Spleen (tissue), 11 donors: Measurements from ENCODE around the gene ZNF766. TPM values are rescaled to one million over a fixed set of nuclear protein-coding genes. Genes with fewer than 3 reads are reported as not detected.
A peak's percentile ranks its signal among the peaks of the same experiment; 100 is the strongest.

Experiments
- DNase-seq: peaks from one replicate; pipeline ENCODE4 v3.0.0-alpha.2; 2020
- H3K27ac ChIP-seq, 8 donors: fragments of 200-600 bp; sonication (generic) in 7 of 8; 1 replicate in 4 of 8; 2 replicates in 4 of 8; pipeline versions ENCODE4 v1.5.0 to v1.8.0; 2016 to 2021; ENCODE audit warnings: inconsistent platforms in 4 of 8, mild to moderate bottlenecking in 4 of 8, moderate library complexity in 1 of 8
- H3K27me3 ChIP-seq, 7 donors: fragments of 200-600 bp; sonication (generic) in 6 of 7; replicated peaks in 1 of 7; 1 replicate in 4 of 7; 2 replicates in 3 of 7; pipeline versions ENCODE4 v1.5.0 to v1.8.0; 2016 to 2021; ENCODE audit warnings: inconsistent platforms in 3 of 7, mild to moderate bottlenecking in 1 of 7
- H3K36me3 ChIP-seq, 6 donors: fragments of 200-600 bp; sonication (generic) in 5 of 6; 1 replicate in 4 of 6; 2 replicates in 2 of 6; pipeline versions ENCODE4 v1.5.0 to v1.8.0; 2016 to 2021; ENCODE audit warnings: inconsistent platforms in 2 of 6
- H3K4me1 ChIP-seq, 6 donors: fragments of 200-600 bp; sonication (generic) in 5 of 6; 1 replicate in 3 of 6; 2 replicates in 3 of 6; pipeline versions ENCODE4 v1.5.0 to v1.8.0; 2016 to 2021; ENCODE audit warnings: inconsistent platforms in 3 of 6
- H3K4me3 ChIP-seq, 8 donors: fragments of 200-600 bp; sonication (generic) in 7 of 8; 1 replicate in 4 of 8; 2 replicates in 4 of 8; pipeline versions ENCODE4 v1.5.0 to v1.8.0; 2016 to 2021; ENCODE audit warnings: inconsistent platforms in 4 of 8, mild to moderate bottlenecking in 4 of 8, moderate library complexity in 2 of 8
- H3K9me3 ChIP-seq, 8 donors: fragments of 200-600 bp; sonication (generic) in 7 of 8; 1 replicate in 4 of 8; 2 replicates in 4 of 8; pipeline versions ENCODE4 v1.5.0 to v1.8.0; 2016 to 2021; ENCODE audit warnings: inconsistent platforms in 4 of 8
- POLR2A ChIP-seq, 3 donors: fragments of 450-650 bp; IDR thresholded peaks; one replicate each; pipeline ENCODE4 v1.5.1; 2017; ENCODE audit warnings: antibody characterized with exemption in 3 of 3, mild to moderate bottlenecking in 1 of 3
- POLR2AphosphoS5 ChIP-seq, 3 donors: sonication (generic); formaldehyde crosslinking; IDR thresholded peaks; one replicate each; pipeline ENCODE4 v1.5.1; 2017; ENCODE audit warnings: antibody characterized with exemption in 3 of 3
- WGBS, 5 donors: extraction: QIAGEN DNeasy Blood & Tissue Kit in 3 of 5; methylation state at CpG; one replicate each; pipeline versions ENCODE4 v1.1.5 to v1.1.7; 2013 to 2018; 5-methylcytosine and 5-hydroxymethylcytosine counted together
- intact Hi-C: fragments of 100-400 bp; cut with DNase I; formaldehyde crosslinking; loops from one replicate; pipeline ENCODE4 v1.15.0; 2023; ENCODE audit warnings: low total_unique reads
- polyA plus RNA-seq, 3 donors: library from polyadenylated mRNA; stranded (reverse); fragments of 200-250 nt; gene quantifications; one replicate each; pipeline ENCODE4 v1.2.1, GENCODE V29; 2013
- total RNA-seq, 7 donors: library from RNA; depleted of rRNA in 3 of 7; stranded (reverse); fragments of >200 nt in 3 of 7; fragmentation: NEBNext Ultra II Directional in 4 of 7; extraction: Animal tissue kit (Norgen Biotek cat#: 25700) in 4 of 7; gene quantifications; one replicate each; pipeline versions ENCODE4 v1.1.0 to v1.2.1, GENCODE V29; 2016 to 2021
- TF ChIP-seq, protein P1 (sequence below), 11 experiments: fragments of 200-600 bp in 7 of 11; fragments of 450-650 bp in 4 of 11; sonication (generic) in 4 of 11; IDR thresholded peaks in 8 of 11; conservative IDR thresholded peaks in 3 of 11; 1 replicate in 7 of 11; 2 replicates in 4 of 11; pipeline versions ENCODE4 v1.4.0 to v1.8.0; 2016 to 2021; ENCODE audit warnings: antibody characterized with exemption in 11 of 11, inconsistent platforms in 4 of 11, mild to moderate bottlenecking in 1 of 11
- donor health status: healthy with polysubstance abuse.
- donor health status: DM: no; HTN: no; CAD: no; lungs with moderate emphysema.
- donor health status: DM: no; HTN: no; CAD: no.
- donor health status: Bipolar disorder and iron deficiency.
- donor health status: healthy.
- donor health status: DM: no; HTN: no; CAD: no.
- donor health status: DM: yes; HTN: yes; CAD: no.

ZNF766 gene
- total and polyA plus RNA-seq, 10 donors, result 4.2 to 24.9 (median 14.4) TPM

DNA sequence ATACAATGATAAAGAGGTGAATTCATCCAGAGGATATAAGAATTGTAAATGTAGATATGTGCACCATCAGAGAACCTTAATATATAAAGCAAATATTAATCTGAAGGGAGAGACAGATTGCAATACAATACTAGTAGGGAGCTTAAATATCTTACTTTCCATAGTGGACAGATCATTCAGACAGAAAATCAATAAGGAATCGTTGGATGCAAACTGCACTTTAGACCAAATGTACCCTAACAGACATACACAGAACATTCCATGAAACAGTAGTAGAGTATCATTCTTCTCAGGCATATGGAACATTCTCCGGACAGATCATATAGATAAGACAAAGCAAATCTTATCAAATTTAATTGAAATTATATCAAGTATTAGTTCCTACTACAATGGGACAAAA is 35.0 kb upstream of the ZNF766 start:
- no peaks in the 10 kb centered on the region for H3K9me3 ChIP-seq
- intact Hi-C loops, result no loop called here
- H3K27me3 ChIP-seq, result no peaks in the 10 kb centered on the region
- TF ChIP-seq POLR2AphosphoS5 (IDR thresholded peaks at IDR 0.05), result no peak
- no peak for TF ChIP-seq POLR2A (IDR thresholded peaks at IDR 0.05)
- TF ChIP-seq, protein P1, sequence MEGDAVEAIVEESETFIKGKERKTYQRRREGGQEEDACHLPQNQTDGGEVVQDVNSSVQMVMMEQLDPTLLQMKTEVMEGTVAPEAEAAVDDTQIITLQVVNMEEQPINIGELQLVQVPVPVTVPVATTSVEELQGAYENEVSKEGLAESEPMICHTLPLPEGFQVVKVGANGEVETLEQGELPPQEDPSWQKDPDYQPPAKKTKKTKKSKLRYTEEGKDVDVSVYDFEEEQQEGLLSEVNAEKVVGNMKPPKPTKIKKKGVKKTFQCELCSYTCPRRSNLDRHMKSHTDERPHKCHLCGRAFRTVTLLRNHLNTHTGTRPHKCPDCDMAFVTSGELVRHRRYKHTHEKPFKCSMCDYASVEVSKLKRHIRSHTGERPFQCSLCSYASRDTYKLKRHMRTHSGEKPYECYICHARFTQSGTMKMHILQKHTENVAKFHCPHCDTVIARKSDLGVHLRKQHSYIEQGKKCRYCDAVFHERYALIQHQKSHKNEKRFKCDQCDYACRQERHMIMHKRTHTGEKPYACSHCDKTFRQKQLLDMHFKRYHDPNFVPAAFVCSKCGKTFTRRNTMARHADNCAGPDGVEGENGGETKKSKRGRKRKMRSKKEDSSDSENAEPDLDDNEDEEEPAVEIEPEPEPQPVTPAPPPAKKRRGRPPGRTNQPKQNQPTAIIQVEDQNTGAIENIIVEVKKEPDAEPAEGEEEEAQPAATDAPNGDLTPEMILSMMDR (IDR thresholded peaks at IDR 0.05 in 8 of 11, conservative IDR thresholded peaks at IDR 0.05 in 3 of 11), result no peak
- 88 to 95% (median 91%) methylated on average over 2 of the region's 2 CpGs for WGBS, 5 donors
- peaks cover 0 to 5% (median 0%) of the 10 kb centered on the region in 6 donors for H3K4me1 ChIP-seq
- no peak overlapping the region for H3K27ac ChIP-seq
- DNase-seq, result no peak
- peaks cover 0 to 19% (median 0%) of the 10 kb centered on the region in 6 donors for H3K36me3 ChIP-seq
- H3K4me3 ChIP-seq, result no peak overlapping the region

DNA sequence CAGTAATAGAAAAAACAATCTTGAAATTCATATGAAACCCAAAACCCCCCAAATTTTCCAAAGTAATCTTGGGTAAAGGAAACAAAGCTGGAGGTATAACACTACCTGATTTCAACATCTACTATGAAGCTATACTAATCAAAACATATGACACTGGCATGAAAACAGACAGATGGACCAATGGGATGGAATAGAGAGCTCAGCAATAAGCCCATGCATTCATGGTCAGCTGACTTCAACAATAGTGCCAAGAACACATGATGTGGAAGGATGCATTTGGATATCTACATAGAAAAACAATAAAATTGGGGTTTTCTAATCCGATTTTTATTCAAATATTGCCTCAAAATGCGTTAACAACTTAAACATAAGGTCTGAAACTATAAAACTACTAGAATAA is 32.2 kb upstream of the ZNF766 start:
- H3K36me3 ChIP-seq, result no peaks in the 10 kb centered on the region
- no peak for DNase-seq
- H3K27ac ChIP-seq, result no peak overlapping the region
- H3K4me1 ChIP-seq, result peaks cover 0 to 5% (median 0%) of the 10 kb centered on the region in 6 donors
- TF ChIP-seq, protein P1 (IDR thresholded peaks at IDR 0.05 in 8 of 11, conservative IDR thresholded peaks at IDR 0.05 in 3 of 11), result no peak
- TF ChIP-seq POLR2A (IDR thresholded peaks at IDR 0.05), result no peak
- TF ChIP-seq POLR2AphosphoS5 (IDR thresholded peaks at IDR 0.05), result no peak
- H3K27me3 ChIP-seq, result no peaks in the 10 kb centered on the region
- no peaks in the 10 kb centered on the region for H3K9me3 ChIP-seq
- no peak overlapping the region for H3K4me3 ChIP-seq
- WGBS, 5 donors, result 62 to 71% (median 63%) methylated on average over 2 of the region's 2 CpGs
- intact Hi-C loops, result loop anchor here (2.0 kb wide), 1 partner anchor 98 kb away; the partner anchor contains the start of gene ZNF616

DNA sequence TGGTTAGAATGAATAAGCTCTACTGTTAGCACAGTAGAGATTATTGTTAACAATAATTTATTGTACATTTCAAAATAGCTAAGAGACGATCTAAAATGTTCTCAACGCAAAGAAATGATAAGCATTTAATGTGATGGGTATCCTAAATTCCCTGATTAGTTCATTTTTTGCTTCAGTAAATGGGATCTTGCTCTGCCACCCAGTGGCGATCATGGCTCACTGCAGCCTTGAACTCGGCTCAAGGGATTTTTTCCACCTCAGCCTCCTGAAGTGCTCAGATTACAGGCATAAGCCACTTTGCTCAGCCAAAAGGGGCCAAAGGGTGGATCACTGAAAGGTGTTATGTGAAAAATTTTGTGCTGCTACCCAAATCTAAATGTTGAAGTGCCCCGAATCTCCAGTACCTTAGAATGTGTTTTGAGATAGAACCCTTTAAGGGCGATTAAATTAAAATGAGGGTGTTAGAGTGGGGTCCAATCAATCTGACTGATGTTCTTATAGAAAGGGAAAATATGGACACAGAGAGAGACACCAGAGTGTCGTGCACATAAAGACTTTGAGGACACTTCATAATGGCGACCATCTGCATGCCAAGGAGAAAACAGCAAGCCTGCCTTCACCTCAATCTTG is 31.5 kb upstream of the ZNF766 start:
- TF ChIP-seq POLR2AphosphoS5 (IDR thresholded peaks at IDR 0.05), result peak in 1 of 3 donors; percentile 53
- TF ChIP-seq POLR2A (IDR thresholded peaks at IDR 0.05), result no peak
- TF ChIP-seq, protein P1 (IDR thresholded peaks at IDR 0.05 in 8 of 11, conservative IDR thresholded peaks at IDR 0.05 in 3 of 11), result peak; percentile 82 to 95 (median 90)
- Histone ChIP-seq H3K27ac (no peak overlapping the region), H3K9me3 (no peaks in the 10 kb centered on the region), H3K27me3 (no peaks in the 10 kb centered on the region), H3K4me3 (no peak overlapping the region), H3K4me1 (peaks cover 0 to 5% (median 0%) of the 10 kb centered on the region in 6 donors), H3K36me3 (no peaks in the 10 kb centered on the region)
- intact Hi-C loops, result loop anchor here (2.0 kb wide), 1 partner anchor 99 kb away; the partner anchor contains the start of gene ZNF616
- peak; percentile 77 for DNase-seq
- 14 to 21% (median 17%) methylated on average over 8 of the region's 8 CpGs for WGBS, 5 donors

DNA sequence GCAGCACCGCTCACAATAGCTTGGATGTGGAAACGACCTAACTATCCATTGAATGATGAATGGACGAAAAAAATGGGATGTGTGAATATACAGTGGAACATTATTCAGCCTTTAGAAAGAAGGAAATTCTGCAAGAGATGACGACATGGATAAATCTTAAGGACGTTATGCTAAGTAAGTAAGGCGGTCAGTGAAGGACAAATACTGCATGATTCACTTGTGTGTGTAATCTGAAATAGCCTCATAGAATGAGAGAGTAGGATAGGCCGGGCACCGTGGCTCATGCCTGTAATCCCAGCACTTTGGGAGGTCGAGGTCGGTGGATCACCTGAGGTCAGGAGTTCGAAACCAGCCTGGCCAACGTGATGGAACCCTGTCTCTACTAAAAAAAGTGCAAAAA is 25.4 kb upstream of the ZNF766 start:
- DNase-seq, result no peak
- intact Hi-C loops, result loop anchor here (10.0 kb wide), 1 partner anchor 501 kb away; no protein-coding TSS in a partner anchor

More for the DNA sequence above, 25.4 kb upstream of the ZNF766 start:
- no peaks in the 10 kb centered on the region for H3K9me3 ChIP-seq
- H3K27me3 ChIP-seq, result no peaks in the 10 kb centered on the region
- no peaks in the 10 kb centered on the region for H3K4me1 ChIP-seq
- no peak for TF ChIP-seq POLR2AphosphoS5 (IDR thresholded peaks at IDR 0.05)
- no peak for TF ChIP-seq POLR2A (IDR thresholded peaks at IDR 0.05)
- TF ChIP-seq, protein P1 (IDR thresholded peaks at IDR 0.05 in 8 of 11, conservative IDR thresholded peaks at IDR 0.05 in 3 of 11), result no peak
- no peak overlapping the region for H3K27ac ChIP-seq
- WGBS, 5 donors, result 68 to 84% (median 81%) methylated on average over 12 of the region's 12 CpGs
- H3K36me3 ChIP-seq, result no peaks in the 10 kb centered on the region
- H3K4me3 ChIP-seq, result no peak overlapping the region
